AG10803 (cell line): ENCODE data around the gene LEF1.

Experiments used
- DNase-seq: peaks from one replicate; pipeline ENCODE4 v3.0.0; 2010; ENCODE audit warnings: low read depth
- H3K4me3 ChIP-seq: 2 replicates; pipeline ENCODE4 v1.5.1; 2011; ENCODE audit warnings: mild to moderate bottlenecking, low read length, control low read depth
- CTCF ChIP-seq: conservative IDR thresholded peaks from 2 replicates; pipeline ENCODE4 v1.5.1; 2011; ENCODE audit warnings: mild to moderate bottlenecking, low read length, control low read depth, inconsistent platforms

The LEF1 gene

GRCh38 chr4:108036213-108036612, 132.5 kb downstream of the LEF1 start:
- H3K4me3 ChIP-seq = no peak overlapping the region
- TF ChIP-seq CTCF = no peak
- no peak for DNase-seq

- no peak for TF ChIP-seq CTCF
- DNase-seq = no peak
- no peak overlapping the region for H3K4me3 ChIP-seq
Observed at GRCh38 chr4:108035691-108036090, 133.0 kb downstream of the LEF1 start.

- no peak overlapping the region for H3K4me3 ChIP-seq
- no peak for TF ChIP-seq CTCF
- no peak for DNase-seq
Observed at GRCh38 chr4:108034565-108034964, 134.2 kb downstream of the LEF1 start.

GRCh38 chr4:108033348-108033747, 135.4 kb downstream of the LEF1 start:
- H3K4me3 ChIP-seq = no peak overlapping the region
- no peak for DNase-seq
- TF ChIP-seq CTCF = no peak

GRCh38 chr4:108031427-108032083, 137.2 kb downstream of the LEF1 start:
- DNase-seq = no peak
- no peak overlapping the region for H3K4me3 ChIP-seq
- TF ChIP-seq CTCF = no peak

GRCh38 chr4:108030332-108030731, 138.4 kb downstream of the LEF1 start:
- peak; percentile 75 for TF ChIP-seq CTCF
- no peak overlapping the region for H3K4me3 ChIP-seq
- peak; percentile 79 for DNase-seq

GRCh38 chr4:108029731-108030130, 139.0 kb downstream of the LEF1 start:
- peak; percentile 22 for DNase-seq
- no peak overlapping the region for H3K4me3 ChIP-seq
- no peak for TF ChIP-seq CTCF
